Mesenchymal stem cell (in vitro differentiated cells and primary cell): ENCODE results near the gene AKR1C8. TPM values are rescaled to one million over a fixed set of nuclear protein-coding genes. Genes with fewer than 3 reads are reported as not detected.
A peak's percentile ranks its signal among the peaks of the same experiment; 100 is the strongest.

Source experiments
- DNase-seq: peaks from one replicate; pipeline ENCODE4 v3.0.0-alpha.2; 2013
- H2AFZ ChIP-seq: one replicate; pipeline ENCODE4 v1.6.1; 2013; ENCODE audit warnings: low read depth, mild to moderate bottlenecking, control low read depth, inconsistent platforms, low read length, moderate library complexity
- H2AK5ac ChIP-seq: 2 replicates; pipeline ENCODE4 v1.6.1; 2013; ENCODE audit warnings: low read length, moderate library complexity, mild to moderate bottlenecking, inconsistent platforms; ENCODE audit not compliant: severe bottlenecking
- H2BK120ac ChIP-seq: one replicate; pipeline ENCODE4 v1.6.1; 2013; ENCODE audit warnings: low read depth, mild to moderate bottlenecking, inconsistent platforms, low read length, moderate library complexity
- H2BK12ac ChIP-seq, 2 experiments: one replicate each; pipeline ENCODE4 v1.6.1; 2013; ENCODE audit warnings: inconsistent platforms in 2 of 2, low read length in 2 of 2, mild to moderate bottlenecking in 2 of 2, moderate library complexity in 2 of 2, control low read depth in 1 of 2
- H2BK15ac ChIP-seq: one replicate; pipeline ENCODE4 v1.6.1; 2013; ENCODE audit warnings: mild to moderate bottlenecking, low read depth, inconsistent platforms; ENCODE audit not compliant: poor library complexity, severe bottlenecking
- H2BK5ac ChIP-seq: 2 replicates; pipeline ENCODE4 v1.6.1; 2013; ENCODE audit warnings: low read depth, mild to moderate bottlenecking, low read length, control low read depth, inconsistent platforms; ENCODE audit not compliant: poor library complexity, severe bottlenecking
- H3K14ac ChIP-seq, 2 experiments: one replicate each; pipeline ENCODE4 v1.6.1; 2013; ENCODE audit warnings: inconsistent platforms in 2 of 2, low read length in 2 of 2, control low read depth in 1 of 2, mild to moderate bottlenecking in 1 of 2, moderate library complexity in 1 of 2
- H3K18ac ChIP-seq, 2 experiments: one replicate each; pipeline ENCODE4 v1.6.1; 2013; ENCODE audit warnings: inconsistent platforms in 2 of 2, low read length in 2 of 2, control low read depth in 1 of 2, low read depth in 1 of 2, mild to moderate bottlenecking in 1 of 2
- H3K23ac ChIP-seq, 2 experiments: one replicate each; pipeline ENCODE4 v1.6.1; 2013; ENCODE audit warnings: inconsistent platforms in 2 of 2, low read length in 2 of 2, mild to moderate bottlenecking in 2 of 2, moderate library complexity in 2 of 2, control low read depth in 1 of 2
- H3K27ac ChIP-seq: 2 replicates; pipeline ENCODE4 v1.5.1; 2013; ENCODE audit warnings: mild to moderate bottlenecking, moderate library complexity, low read length, control low read depth, inconsistent platforms; ENCODE audit not compliant: poor library complexity, severe bottlenecking
- H3K27me3 ChIP-seq, 2 experiments: 2 replicates each; pipeline versions ENCODE4 v1.6.1 to v1.7.0; 2013; ENCODE audit warnings: low read length in 2 of 2, mild to moderate bottlenecking in 2 of 2, moderate library complexity in 2 of 2, control low read depth in 1 of 2, inconsistent platforms in 1 of 2; ENCODE audit not compliant: control insufficient read depth in 1 of 2, insufficient read depth in 1 of 2
- H3K36me3 ChIP-seq, 2 experiments: 2 replicates each; pipeline versions ENCODE4 v1.6.1 to v1.7.0; 2013; ENCODE audit warnings: low read length in 2 of 2, control low read depth in 1 of 2, inconsistent platforms in 1 of 2, low read depth in 1 of 2, mild to moderate bottlenecking in 1 of 2; ENCODE audit not compliant: insufficient read depth in 2 of 2, control insufficient read depth in 1 of 2
- H3K4ac ChIP-seq, 2 experiments: one replicate each; pipeline ENCODE4 v1.6.1; 2013; ENCODE audit warnings: inconsistent platforms in 2 of 2, low read length in 2 of 2, mild to moderate bottlenecking in 2 of 2, moderate library complexity in 2 of 2, control low read depth in 1 of 2, low read depth in 1 of 2
- H3K4me1 ChIP-seq: 2 replicates; pipeline ENCODE4 v1.6.1; 2013; ENCODE audit warnings: low read depth, low read length, control low read depth; ENCODE audit not compliant: control insufficient read depth, insufficient read depth
- H3K4me2 ChIP-seq: 2 replicates; pipeline ENCODE4 v1.6.1; 2013; ENCODE audit warnings: low read length, mild to moderate bottlenecking, inconsistent platforms; ENCODE audit not compliant: poor library complexity, severe bottlenecking
- H3K4me3 ChIP-seq, 2 experiments: 2 replicates each; pipeline versions ENCODE4 v1.5.1 to v1.7.0; 2013; ENCODE audit warnings: low read length in 2 of 2, mild to moderate bottlenecking in 2 of 2, control low read depth in 1 of 2, low read depth in 1 of 2; ENCODE audit not compliant: insufficient read depth in 1 of 2
- H3K79me1 ChIP-seq: replicated peaks from 2 replicates; pipeline ENCODE4 v1.6.1; 2013; ENCODE audit warnings: mild to moderate bottlenecking, control low read depth, low read length, inconsistent platforms; ENCODE audit not compliant: poor library complexity, severe bottlenecking
- H3K9ac ChIP-seq: 2 replicates; pipeline ENCODE4 v1.7.0; 2013; ENCODE audit warnings: mild to moderate bottlenecking, low read length, moderate library complexity
- H3K9me3 ChIP-seq: 2 replicates; pipeline ENCODE4 v1.7.0; 2013; ENCODE audit warnings: mild to moderate bottlenecking, low read length; ENCODE audit not compliant: control insufficient read depth
- H4K8ac ChIP-seq: one replicate; pipeline ENCODE4 v1.6.1; 2013; ENCODE audit warnings: inconsistent platforms, mild to moderate bottlenecking, low read length, moderate library complexity
- H4K91ac ChIP-seq: one replicate; pipeline ENCODE4 v1.6.1; 2013; ENCODE audit warnings: mild to moderate bottlenecking, low read length, inconsistent platforms
- WGBS: methylation state at CpG from one replicate; pipeline ENCODE4 v1.1.7; 2013; ENCODE audit warnings: mixed read lengths; 5-methylcytosine and 5-hydroxymethylcytosine counted together
- polyA plus RNA-seq, 2 experiments: library from polyadenylated mRNA; stranded (reverse); fragments of 200-250 nt; gene quantifications; one replicate each; pipeline ENCODE4 v1.2.3, GENCODE V29; 2013

Gene AKR1C8
- polyA plus RNA-seq (2013, experiment 1 of 2), result not detected
- not detected for polyA plus RNA-seq (2013, experiment 2 of 2)

- H3K36me3 ChIP-seq, result no peaks in the 10 kb centered on the region
- no peak within 1 kb of the TSS for H2BK120ac ChIP-seq
- H3K9me3 ChIP-seq, result no peaks in the 10 kb centered on the region
- H2BK5ac ChIP-seq, result no peak within 1 kb of the TSS
- no peak within 1 kb of the TSS for H4K8ac ChIP-seq
- no peak within 1 kb of the TSS for H3K4ac ChIP-seq
- H2BK12ac ChIP-seq, result no peak within 1 kb of the TSS
- H3K14ac ChIP-seq, result no peak within 1 kb of the TSS
- no peak for DNase-seq
- no peaks in the 10 kb centered on the region for H3K27me3 ChIP-seq
- no peak within 1 kb of the TSS for H2BK15ac ChIP-seq
- no peak within 1 kb of the TSS for H2AK5ac ChIP-seq
- peak within 1 kb of the TSS; percentile 14 for H3K9ac ChIP-seq
- H3K79me1 ChIP-seq, result no peaks in the 10 kb centered on the region
- WGBS, result 81% methylated on average over 4 of the region's 5 CpGs
- H3K4me3 ChIP-seq, result no peak within 1 kb of the TSS
- H4K91ac ChIP-seq, result no peak within 1 kb of the TSS
- no peaks in the 10 kb centered on the region for H3K4me1 ChIP-seq
- H3K18ac ChIP-seq, result no peak within 1 kb of the TSS
- H3K23ac ChIP-seq, result no peak within 1 kb of the TSS
- H2AFZ ChIP-seq, result no peak within 1 kb of the TSS
- H3K27ac ChIP-seq, result no peak within 1 kb of the TSS
- no peak within 1 kb of the TSS for H3K4me2 ChIP-seq
Measured at GRCh38 chr10:5184987-5185775, at the start of gene AKR1C8. TSS of gene AKR1C8 (minus strand) at chr10:5185150. CDS start at chr10:5185104, 46 bp downstream.

- no peak overlapping the region for H3K14ac ChIP-seq
- H3K9ac ChIP-seq, result no peak overlapping the region
- no peak overlapping the region for H3K4me2 ChIP-seq
- H2BK5ac ChIP-seq, result no peak overlapping the region
- H3K9me3 ChIP-seq, result no peaks in the 10 kb centered on the region
- no peak overlapping the region for H4K91ac ChIP-seq
- H3K23ac ChIP-seq, result no peak overlapping the region
- H2BK12ac ChIP-seq, result no peak overlapping the region
- H2AK5ac ChIP-seq, result no peak overlapping the region
- H2BK120ac ChIP-seq, result no peak overlapping the region
- H4K8ac ChIP-seq, result no peak overlapping the region
- H3K4ac ChIP-seq, result no peak overlapping the region
- H3K18ac ChIP-seq, result peak overlapping the region in 1 of 2 experiments; percentile 22
- no peaks in the 10 kb centered on the region for H3K4me1 ChIP-seq
- H3K27me3 ChIP-seq, result no peaks in the 10 kb centered on the region
- no peaks in the 10 kb centered on the region for H3K79me1 ChIP-seq
- peak overlapping the region in 1 of 2 experiments; percentile 57 for H3K4me3 ChIP-seq
- H2BK15ac ChIP-seq, result no peak overlapping the region
- no peaks in the 10 kb centered on the region for H3K36me3 ChIP-seq
- H2AFZ ChIP-seq, result no peak overlapping the region
- WGBS, result 64% methylated on average over 6 of the region's 6 CpGs
- H3K27ac ChIP-seq, result no peak overlapping the region
- DNase-seq, result peak; percentile 61
Measured at GRCh38 chr10:5234106-5234860, 49.3 kb upstream of the AKR1C8 start.

- WGBS, result 52% methylated on average over 2 of the region's 2 CpGs
- H3K23ac ChIP-seq, result no peak overlapping the region
Measured at GRCh38 chr10:5233324-5233723, 48.4 kb upstream of the AKR1C8 start.

GRCh38 chr10:5229019-5229418 is 44.1 kb upstream of the AKR1C8 start:
- Histone ChIP-seq H2BK15ac (no peak overlapping the region), H2BK5ac (no peak overlapping the region), H3K4ac (no peak overlapping the region), H3K27me3 (no peaks in the 10 kb centered on the region), H3K18ac (no peak overlapping the region), H2BK120ac (no peak overlapping the region), H4K8ac (no peak overlapping the region), H4K91ac (no peak overlapping the region), H3K23ac (no peak overlapping the region), H3K4me3 (no peak overlapping the region), H3K79me1 (no peaks in the 10 kb centered on the region), H3K36me3 (no peaks in the 10 kb centered on the region), H3K4me2 (no peak overlapping the region), H2BK12ac (no peak overlapping the region), H3K14ac (no peak overlapping the region), H2AFZ (no peak overlapping the region), H3K9me3 (no peaks in the 10 kb centered on the region), H3K4me1 (no peaks in the 10 kb centered on the region), H3K27ac (no peak overlapping the region), H3K9ac (no peak overlapping the region), H2AK5ac (no peak overlapping the region)
- WGBS, result 87% methylated on average over 7 of the region's 8 CpGs
- no peak for DNase-seq

More at GRCh38 chr10:5233324-5233723, 48.4 kb upstream of the AKR1C8 start:
- H3K9me3 ChIP-seq, result no peaks in the 10 kb centered on the region
- H3K4me1 ChIP-seq, result no peaks in the 10 kb centered on the region
- no peak overlapping the region for H3K14ac ChIP-seq
- H3K18ac ChIP-seq, result no peak overlapping the region
- no peaks in the 10 kb centered on the region for H3K27me3 ChIP-seq
- no peak overlapping the region for H3K4me3 ChIP-seq
- no peak overlapping the region for H2AFZ ChIP-seq
- no peak overlapping the region for H2AK5ac ChIP-seq
- no peak overlapping the region for H4K91ac ChIP-seq
- H3K4ac ChIP-seq, result no peak overlapping the region
- H2BK5ac ChIP-seq, result no peak overlapping the region
- no peak overlapping the region for H4K8ac ChIP-seq
- H3K9ac ChIP-seq, result no peak overlapping the region
- no peak overlapping the region for H3K27ac ChIP-seq
- no peak overlapping the region for H2BK15ac ChIP-seq
- H2BK12ac ChIP-seq, result no peak overlapping the region
- H3K79me1 ChIP-seq, result no peaks in the 10 kb centered on the region
- no peak overlapping the region for H2BK120ac ChIP-seq
- no peaks in the 10 kb centered on the region for H3K36me3 ChIP-seq
- no peak overlapping the region for H3K4me2 ChIP-seq
- no peak for DNase-seq
